T-helper 9 cell (primary cell): Measurements from ENCODE around the gene ZW10.

Source experiments
- DNase-seq: peaks from one replicate; pipeline ENCODE4 v3.0.0-alpha.2; 2020

ZW10 gene

GRCh38 chr11:113694390-113694789, 79.1 kb downstream of the ZW10 start:
- DNase-seq = no peak

GRCh38 chr11:113693030-113693429, 80.5 kb downstream of the ZW10 start:
- DNase-seq = no peak

GRCh38 chr11:113690619-113691569, 82.6 kb downstream of the ZW10 start:
- DNase-seq = no peak

GRCh38 chr11:113689768-113690618, 83.5 kb downstream of the ZW10 start:
- no peak for DNase-seq

GRCh38 chr11:113685654-113686359, 87.7 kb downstream of the ZW10 start:
- no peak for DNase-seq

- DNase-seq = no peak
These were observed 89.0 kb downstream of the ZW10 start for GRCh38 chr11:113684496-113684895.

GRCh38 chr11:113683481-113684046, 89.9 kb downstream of the ZW10 start:
- no peak for DNase-seq
